ENCODE results near the gene NDUFAF5. TPM values are rescaled to one million over a fixed set of nuclear protein-coding genes. Genes with fewer than 3 reads are reported as not detected.
A peak's percentile ranks its signal among the peaks of the same experiment; 100 is the strongest.

NDUFAF5 gene
- total RNA-seq, 1 donor from 2014 or later: 16.5 TPM

GRCh38 chr20:13822459-13822858, 37.6 kb downstream of the NDUFAF5 start:
- DNase-seq: no peak

DNA sequence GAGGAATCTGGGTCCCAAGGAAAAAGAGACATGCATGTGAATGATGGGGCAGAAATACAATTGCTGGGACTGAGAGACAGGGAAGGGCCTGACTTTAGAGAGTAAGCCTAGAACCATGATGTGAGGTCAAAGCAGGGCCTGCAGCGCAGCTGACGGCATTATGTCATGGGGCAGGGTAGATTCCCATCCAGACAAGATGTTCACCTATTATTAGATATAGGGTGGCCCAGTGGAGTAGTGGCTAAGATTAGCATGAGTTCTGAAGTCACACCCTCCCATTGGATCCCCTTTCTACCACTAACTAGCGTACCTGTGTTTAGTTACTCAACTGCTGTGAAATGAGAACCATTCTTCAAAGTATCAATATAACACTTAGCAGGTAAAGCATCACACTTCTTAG, 39.6 kb downstream of the NDUFAF5 start:
- DNase-seq: no peak

DNA sequence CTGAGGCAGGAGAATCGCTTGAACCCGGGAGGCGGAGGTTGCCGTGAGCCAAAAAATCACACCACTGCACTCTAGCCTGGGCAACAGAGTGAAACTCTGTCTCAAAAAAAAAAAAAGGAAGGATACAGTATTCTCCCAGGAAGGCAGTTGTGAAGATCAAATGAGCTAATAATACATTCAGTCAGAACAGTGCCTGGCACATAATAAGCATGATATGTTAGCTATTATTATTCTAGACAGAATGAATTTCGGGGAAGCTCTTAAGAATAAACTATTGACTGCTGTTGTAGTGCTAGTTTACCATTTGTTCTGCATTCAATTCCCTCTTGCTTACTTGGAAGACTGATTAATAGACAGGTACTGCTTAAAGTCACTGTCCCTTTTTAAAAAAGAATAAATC, 40.6 kb downstream of the NDUFAF5 start:
- no peak for DNase-seq

GRCh38 chr20:13831476-13831875, 46.6 kb downstream of the NDUFAF5 start:
- no peak for DNase-seq

DNA sequence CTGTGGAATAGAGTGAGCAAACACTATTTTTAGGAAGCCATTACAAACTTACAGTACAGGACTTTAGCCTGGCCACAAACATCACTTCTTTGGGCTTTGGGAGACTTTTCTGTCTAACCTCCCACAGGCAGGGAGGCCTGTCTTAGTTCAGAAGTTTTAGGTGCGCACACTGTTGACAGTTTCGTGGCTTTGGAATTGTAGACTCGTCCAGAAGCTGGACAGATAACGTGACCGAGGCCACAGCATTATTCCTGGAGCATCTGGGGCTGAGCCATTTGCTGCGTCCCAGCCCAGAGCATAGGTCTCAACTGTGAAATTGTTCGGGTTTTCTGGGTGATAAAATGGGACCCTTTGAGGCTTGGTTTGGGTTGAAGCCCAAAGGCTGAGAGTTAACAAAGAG, 53.8 kb downstream of the NDUFAF5 start:
- DNase-seq: no peak

DNA sequence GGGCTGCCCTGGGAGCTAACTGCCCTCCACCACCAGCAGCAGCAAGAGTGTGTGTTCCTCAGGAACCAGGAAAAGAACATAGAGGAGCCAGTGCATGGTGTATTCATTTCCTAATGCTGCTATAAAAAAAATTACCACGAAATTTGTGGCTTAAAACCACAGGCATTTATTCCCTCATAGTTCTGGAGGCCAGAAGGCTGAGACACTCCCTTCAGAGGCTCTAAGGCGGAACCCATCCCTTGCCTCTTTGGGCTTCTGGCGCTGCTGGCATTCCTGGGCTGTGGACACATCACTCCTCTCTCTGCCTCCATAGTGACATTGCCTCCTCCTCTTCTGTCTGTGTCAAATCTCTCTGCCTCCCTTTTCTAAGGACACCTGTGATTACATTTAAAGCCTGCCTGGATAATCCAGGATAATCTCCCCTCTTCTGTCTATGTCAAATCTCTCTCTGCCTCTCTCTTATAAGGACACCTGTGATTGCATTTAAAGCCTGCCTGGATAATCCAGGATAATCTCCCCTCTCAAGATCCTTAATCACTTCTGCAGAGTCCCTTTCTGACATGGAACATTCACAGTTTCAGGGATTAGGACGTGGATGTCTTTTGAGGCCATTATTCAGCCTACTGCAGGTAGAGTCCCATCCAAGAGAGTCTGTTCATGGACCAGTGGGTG, 54.7 kb downstream of the NDUFAF5 start:
- DNase-seq: no peak

- no peak for DNase-seq
Observed at GRCh38 chr20:13840093-13840465, 55.3 kb downstream of the NDUFAF5 start.

GRCh38 chr20:13841206-13841605, 56.4 kb downstream of the NDUFAF5 start:
- no peak for DNase-seq

- peak; percentile 40 for DNase-seq
Observed at GRCh38 chr20:13844296-13844695, 59.5 kb downstream of the NDUFAF5 start.

DNA sequence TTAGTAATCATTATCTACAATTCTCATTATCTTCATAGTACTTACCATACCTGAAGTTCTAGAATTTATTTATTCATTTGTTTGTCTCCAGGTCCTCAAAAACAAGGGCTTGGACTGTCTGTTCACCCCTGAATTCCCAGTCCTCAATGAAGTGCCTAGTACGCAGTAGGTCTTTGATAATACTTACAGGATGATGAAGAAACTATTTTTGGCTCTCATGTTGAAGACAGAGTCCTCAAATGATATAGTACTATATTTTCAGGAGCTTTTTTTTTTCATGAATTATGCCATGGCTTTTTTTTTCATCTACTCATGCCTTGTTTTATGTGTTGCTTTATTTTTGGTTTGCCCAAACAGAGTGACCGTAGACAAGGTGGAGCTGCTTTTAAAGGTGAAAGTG, 66.5 kb downstream of the NDUFAF5 start:
- DNase-seq: no peak

DNA sequence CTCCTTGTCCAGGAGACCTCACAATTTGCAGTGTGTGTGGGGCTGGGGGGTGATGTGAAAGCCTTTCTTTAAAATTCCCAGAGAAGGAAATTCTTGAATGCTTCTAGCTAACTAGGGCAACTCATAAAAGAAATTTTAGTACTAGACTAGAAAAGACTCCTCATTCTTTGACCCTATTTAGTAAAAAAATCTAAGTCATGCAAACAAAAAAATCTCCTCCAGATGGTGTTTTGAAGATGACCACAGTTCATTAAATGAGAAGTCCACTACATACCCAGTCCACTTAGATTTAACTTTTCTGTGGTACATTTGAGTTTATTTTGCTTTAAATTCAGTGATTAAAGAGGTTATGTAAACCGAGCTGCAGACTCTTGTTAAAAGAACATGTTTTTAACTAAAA, 67.5 kb downstream of the NDUFAF5 start:
- DNase-seq: no peak

GRCh38 chr20:13855613-13856012, 70.8 kb downstream of the NDUFAF5 start:
- no peak for DNase-seq

DNA sequence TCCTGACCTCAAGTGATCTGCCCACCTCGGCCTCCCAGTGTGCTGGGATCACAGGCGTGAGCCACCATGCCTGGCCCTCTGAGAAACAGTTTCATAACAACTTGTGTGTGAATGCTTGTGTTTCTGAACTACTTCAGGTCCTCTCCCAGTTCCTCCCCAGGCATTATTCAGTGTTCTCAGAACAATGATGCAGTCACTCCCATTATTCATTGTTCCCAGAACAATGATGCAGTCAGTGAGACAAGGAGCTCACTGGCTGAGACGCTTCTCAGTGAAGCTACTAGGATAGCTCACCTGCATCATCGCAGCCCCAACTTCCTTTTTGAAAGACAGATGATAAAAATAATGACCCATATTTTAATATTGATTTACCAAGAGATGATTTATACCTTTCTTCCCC, 71.5 kb downstream of the NDUFAF5 start:
- DNase-seq: no peak

- DNase-seq: no peak
Observed at GRCh38 chr20:13857304-13857703, 72.5 kb downstream of the NDUFAF5 start.

DNA sequence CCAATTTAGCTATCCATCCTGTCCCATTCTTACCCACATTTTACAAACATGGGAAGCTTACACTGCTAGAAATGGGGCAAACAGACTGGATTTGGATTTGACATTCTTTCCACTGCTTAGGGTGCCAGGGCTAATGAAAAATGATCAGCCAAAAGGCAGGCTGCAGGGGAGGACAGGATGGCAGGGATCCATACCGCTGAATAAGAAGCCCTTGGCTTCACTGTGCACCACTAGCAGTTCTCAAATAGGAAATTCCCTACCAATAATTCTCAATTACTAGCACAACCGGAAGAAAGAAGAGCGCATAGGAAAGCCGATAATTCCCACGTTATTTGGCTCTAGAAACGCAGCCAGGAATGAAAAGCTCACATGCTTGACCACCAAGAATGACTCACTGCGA, 73.1 kb downstream of the NDUFAF5 start:
- DNase-seq: no peak

- DNase-seq: no peak
Observed at GRCh38 chr20:13858439-13858838, 73.6 kb downstream of the NDUFAF5 start.

DNA sequence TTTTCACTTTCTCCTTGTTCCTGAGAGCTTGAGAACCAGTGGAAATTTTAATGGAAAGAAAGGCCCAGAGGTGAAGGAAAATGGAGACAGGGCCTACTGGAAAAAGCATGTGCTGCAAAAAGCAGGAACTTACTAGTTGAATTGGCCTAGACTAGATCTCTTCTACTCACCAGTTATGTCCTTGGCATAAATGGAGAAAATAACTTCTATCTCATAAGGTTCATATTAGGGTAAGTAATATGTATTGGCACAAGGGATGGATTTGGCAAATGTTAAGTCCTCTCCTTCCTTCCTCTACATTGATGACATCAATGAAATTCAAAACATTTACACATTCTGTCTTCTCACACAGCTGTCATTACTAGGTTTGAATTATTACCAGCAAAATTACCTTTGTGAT, 74.0 kb downstream of the NDUFAF5 start:
- DNase-seq: no peak

- no peak for DNase-seq
Observed at GRCh38 chr20:13862245-13862644, 77.4 kb downstream of the NDUFAF5 start.

- no peak for DNase-seq
Observed at GRCh38 chr20:13863244-13863643, 78.4 kb downstream of the NDUFAF5 start.

- DNase-seq: no peak
Observed at GRCh38 chr20:13865156-13865555, 80.3 kb downstream of the NDUFAF5 start.

DNA sequence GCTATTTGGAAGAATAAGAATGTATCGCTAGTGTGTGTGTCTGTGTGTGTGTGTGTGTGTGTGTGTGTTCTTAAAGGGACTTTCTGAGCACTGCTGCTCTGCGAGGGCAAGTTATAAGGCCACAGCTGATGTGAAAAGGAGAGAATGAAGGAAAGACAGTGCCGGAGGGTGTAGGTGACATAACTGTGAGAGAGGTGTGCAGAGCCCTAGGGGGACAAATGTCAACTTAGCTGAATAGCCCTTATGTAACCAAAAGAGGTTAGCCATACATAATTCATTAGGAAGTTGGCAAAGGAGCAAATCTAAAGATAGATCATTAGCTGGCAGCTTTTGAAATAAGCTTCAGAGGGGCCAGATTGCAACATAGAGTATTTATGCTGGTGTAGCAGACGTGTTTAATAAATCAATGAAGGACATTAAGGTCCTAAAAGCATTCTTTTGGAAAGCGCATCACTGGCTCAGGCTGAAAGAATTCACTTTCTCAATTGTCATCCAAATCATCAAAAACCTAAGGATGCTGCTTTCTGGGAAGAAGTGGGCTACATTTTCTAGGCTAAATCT, 81.0 kb downstream of the NDUFAF5 start:
- DNase-seq: peak; percentile 24

DNA sequence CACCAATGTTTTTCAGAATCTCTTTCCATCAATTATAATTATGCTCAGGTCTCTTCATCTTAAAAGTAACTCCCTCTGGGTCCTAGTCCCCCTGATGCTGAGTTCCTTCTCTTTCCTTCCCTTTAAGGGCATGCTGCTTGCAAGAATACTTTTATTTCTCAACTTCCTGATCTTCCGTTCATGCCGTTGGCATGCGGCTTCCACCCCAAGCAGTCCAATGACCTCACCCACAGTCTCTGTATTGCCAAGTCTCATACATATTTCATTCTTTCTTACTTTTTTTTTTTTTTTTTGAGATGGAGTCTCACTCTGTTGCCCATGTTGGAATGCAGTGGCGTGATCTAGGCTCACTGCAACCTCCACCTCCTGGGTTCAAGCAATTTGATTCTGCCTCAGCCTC, 83.5 kb downstream of the NDUFAF5 start:
- no peak for DNase-seq

DNA sequence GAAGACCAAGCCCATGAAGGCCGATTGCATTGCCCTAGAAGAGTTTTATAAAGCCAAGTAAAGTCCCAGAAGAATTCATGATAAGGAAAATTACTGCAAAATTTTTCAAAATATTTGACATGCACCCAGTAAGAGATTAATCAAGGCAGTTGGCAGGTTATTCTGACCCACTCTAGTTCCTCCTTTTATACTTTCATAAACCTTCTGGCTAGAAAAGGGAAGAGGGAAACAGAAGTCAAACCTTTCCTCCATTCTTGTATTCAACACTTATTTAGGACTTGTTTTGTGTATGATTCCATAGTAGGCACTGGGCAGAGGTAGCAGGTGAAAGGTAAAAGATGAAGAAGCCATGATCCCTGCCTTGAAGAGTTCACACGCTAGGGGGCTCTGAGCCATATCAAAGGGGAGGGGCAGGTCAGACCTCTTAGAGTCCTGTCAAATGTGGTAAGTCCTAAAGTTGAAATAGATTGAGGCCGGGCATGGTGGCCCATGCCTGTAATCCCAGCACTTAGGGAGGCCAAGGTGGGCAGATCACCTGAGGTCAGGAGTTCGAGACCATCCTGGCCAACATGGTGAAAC, 85.4 kb downstream of the NDUFAF5 start:
- DNase-seq: no peak

Data from tongue (tissue), 2 donors.